ENCODE measurements around the gene SLC22A23.

Gene SLC22A23

DNA sequence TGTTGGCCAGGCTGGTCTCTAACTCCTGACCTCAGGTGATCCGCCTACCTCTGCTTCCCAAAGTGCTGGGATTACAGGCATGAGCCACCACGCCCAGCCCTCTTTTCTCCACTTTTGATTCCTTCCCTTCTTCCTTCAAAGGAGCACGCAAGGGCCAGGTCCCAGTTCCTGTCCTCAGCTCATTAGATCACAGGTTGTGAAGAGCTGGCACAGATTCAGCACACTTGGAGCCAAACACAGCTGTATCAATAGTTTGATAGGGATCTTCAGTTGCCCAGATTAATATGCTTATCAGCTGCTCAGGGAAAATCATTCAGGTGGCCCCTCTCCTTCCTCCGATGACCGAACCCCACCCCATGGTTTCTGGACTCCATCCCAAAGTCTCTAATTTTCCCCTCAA is 14.4 kb upstream of the SLC22A23 start:
- DNase-seq (ENCODE audit: low read depth, low spot score) = no peak

DNA sequence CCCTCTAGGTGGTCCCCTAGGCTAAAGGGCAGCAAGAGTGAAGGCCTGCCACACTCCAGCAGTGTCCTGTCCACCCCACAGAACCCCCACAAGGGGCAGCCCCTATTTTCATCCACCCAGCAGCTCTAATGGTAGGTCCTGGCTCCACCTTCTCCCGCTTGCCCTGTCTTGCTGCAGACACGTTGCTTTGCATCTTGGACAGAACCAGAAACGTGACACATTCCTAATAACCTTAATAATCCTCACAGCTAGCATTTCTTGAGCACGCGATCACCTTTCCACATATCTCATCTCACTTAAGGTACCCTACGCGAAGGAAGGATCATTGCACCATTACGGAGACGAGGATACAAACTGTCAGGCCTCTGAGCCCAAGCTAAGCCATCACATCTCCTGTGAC is 11.7 kb upstream of the SLC22A23 start:
- DNase-seq (ENCODE audit: low read depth, low spot score) = no peak

DNA sequence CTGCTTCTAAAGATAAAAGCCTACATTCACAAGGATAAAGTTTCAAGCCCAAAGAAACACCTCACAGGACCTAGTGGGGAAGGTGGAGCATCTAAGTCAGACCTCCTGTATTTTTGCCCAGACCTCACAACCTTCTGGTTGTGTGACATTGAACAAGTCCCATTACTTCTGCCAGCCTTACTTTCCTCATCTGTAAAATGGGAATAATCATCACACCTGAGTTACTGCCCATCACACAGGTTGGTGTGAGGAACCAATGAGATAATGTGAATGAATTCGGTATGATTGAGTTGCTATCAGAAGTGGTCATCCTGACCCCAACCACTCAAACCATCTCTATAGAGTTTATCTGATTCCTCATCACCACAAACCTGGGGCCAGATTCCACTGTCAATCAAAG is 11.1 kb upstream of the SLC22A23 start:
- no peak for DNase-seq (ENCODE audit: low read depth, low spot score)

DNA sequence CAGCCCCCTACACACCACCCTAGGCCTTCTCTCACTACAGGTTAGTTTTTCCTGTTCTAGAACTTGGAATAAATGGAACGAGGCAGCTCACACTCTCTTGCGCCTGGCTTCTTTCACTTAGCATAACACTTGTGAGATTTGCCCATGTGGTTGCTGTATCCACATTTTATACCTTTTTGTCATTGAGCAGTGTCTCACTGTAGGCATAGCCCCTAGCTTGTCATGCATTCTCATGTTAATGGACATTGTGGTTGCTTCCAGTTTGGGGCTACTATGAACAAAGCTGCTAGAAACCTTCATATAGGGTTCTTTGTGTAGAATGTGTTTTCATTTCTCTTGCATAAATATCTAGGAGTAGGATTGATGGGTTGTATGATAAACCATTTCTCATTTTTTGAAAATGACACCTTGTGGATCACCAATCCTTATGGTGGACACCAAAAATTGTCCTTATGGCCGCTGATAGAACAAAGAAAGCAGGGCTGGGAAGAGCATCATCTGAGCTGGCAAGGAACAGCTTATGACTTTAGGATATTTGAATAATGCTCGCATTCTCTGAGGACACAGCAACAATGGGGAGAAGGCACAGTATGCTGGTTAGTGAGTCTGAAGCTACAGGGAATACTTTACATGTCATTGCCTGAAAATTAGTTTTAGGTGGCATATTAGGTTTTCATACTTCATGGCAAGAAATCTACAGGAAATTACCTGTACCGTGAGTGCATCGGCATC is 9.8 kb upstream of the SLC22A23 start:
- DNase-seq (ENCODE audit: low read depth, low spot score) = no peak

DNA sequence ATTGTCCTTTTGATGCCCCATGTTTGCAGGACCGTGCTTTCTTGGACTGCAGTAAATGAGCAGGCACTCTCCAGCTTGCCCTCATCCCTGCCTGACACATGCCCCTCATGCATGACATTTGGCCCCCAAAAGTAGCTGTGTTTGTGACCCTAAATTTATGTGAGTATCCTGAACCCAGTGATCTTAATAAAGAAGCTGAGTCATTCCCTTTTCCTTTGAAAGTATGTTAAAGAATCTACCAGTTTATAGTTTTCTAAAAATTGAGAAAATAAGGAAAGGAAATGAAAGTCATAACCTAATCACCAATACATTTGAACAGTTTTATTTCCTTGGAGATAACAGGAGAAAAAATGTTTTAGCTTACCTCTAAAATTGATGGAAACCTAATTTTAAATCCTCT is 3.4 kb upstream of the SLC22A23 start:
- DNase-seq (ENCODE audit: low read depth, low spot score) = no peak

DNA sequence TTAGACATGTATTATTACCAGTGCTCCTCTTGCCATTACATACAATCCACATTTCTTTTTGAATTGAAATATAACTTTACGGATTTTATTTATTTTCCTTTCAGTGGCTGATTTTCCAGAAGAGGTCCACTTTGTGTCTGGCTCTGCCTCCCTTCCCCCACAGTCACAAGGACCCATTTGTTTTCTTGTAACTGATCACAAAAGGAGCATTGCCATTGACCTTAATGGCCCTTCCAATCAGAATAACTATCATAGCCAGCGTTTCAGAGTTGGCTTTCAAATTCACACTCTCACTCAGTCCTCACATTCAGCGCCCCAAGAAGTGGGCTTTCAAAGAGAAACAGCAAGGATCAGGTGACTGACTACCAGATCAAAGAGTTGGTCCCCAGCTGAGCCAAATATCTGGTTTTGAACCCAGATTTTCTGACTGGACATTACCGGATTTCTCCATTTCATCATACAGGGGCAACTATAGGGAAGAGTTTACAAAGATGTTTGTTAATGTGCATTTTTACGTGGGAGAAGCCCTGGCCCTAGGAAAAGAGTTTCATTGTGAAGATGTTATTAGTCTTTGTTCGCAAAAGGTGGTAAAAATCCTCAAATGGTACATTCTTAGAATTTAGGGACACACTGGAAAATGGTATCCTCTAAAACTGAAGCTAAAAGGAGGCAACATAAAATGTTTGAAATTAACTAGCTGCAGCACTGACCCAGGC is 2.0 kb upstream of the SLC22A23 start:
- no peak for DNase-seq (ENCODE audit: low read depth, low spot score)

DNA sequence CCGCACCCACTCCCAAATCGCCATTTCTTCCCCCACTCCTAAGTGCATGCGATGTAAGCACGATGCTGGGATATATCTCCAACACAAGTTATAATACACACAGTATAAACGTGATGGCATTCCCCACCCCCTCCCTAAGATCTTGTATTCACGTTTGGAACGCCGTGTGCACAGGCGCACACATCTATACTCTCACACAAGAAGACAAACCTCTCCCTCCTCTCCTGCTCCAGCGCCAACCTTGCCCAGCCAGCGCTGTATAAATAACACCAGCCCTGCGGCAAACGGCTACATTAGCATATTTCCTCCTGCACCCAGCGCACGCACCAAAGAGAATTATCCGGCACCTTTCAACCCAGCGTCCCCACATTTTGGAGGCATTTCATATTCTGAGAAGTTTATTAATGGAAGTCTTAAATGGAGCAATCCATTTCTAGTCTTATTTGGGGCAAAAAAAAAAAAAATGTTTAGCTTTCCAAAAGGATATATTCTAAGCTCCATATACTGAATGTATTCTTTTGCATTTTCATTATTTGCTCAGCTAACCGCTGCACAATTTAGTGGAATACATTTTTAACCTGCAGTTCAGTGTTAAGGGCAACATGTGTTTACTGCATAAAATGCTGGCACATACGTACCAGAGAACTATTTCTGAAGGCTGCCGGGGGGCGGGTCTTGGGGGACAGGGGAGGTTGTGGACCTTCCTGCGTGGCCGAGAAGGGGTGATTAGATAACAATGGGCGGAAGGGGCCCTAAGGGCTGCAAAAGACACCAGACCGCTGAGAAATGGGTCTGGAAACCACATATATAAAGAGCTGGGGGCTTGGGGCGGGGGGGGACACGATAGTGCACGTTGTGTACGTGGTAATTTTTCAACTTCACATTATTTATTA is 1.1 kb upstream of the SLC22A23 start:
- DNase-seq (ENCODE audit: low read depth, low spot score) = no peak

DNA sequence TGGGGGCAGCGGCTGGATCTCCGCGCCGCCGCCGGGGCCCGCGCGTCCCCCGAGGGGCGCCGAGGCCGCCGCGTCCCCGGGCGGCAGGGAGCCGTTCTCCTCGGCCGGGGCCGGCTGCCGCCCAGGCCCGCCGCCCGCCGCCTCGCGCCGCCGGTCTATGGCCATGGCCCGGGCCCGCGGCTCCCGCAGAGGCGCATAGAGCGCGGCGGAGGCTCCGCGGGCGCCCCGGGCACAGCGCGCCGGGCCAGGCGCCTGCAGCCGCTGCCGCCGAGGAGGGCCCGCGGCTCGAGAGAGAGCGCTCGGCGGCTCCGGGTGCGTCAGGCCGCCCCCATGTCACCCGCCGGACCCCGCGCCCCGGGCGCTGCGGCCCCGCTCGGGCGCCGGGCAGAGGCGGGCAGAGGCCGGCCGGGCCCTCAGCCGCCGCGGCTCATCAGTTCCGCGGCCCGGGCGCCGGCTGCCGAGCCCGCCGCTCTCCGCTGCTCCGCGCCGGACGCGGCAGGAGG is 404 bp downstream of the SLC22A23 start:
- DNase-seq (ENCODE audit: low read depth, low spot score) = no peak

DNA sequence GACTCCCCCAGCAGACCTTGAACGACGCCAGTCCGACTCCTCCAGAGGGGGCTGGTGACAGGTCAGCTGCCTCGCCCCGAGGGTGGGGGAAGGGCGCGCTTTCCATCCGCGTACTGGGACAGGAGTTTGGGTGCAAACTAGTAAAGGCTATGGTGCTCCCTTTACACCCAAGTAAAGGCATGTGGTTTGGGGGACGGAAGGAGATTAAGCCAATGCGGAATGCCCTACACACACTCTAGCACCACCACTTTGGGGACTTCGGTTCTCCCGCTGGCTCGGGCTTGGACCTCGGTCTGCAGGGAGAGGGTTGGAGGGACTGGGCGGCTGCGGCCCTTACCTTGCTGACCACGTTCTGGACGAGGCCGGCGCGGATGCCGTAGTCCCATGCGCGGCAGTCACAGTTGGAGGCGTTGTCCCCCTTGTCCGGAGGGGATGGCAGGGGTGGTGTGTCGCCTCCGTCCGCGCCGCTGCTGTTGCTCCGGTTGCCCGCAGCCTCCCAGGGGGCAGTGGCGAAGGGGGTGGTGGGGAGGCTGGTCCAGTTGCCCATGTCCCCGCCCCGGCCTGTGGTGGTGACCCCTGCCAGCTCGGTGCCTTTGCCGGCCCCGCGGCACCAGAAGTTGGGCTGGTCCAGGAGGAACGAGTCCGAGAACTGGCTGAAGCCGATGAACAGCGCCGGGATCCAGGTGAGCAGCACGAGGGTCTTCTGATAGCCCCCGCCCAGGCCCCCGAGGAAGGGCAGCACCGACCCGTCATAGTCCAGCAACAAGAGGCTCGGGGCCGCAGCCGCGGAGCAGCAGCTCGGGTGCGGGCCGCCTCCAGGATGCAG is 1.1 kb downstream of the SLC22A23 start:
- no peak for DNase-seq (ENCODE audit: low read depth, low spot score)

DNA sequence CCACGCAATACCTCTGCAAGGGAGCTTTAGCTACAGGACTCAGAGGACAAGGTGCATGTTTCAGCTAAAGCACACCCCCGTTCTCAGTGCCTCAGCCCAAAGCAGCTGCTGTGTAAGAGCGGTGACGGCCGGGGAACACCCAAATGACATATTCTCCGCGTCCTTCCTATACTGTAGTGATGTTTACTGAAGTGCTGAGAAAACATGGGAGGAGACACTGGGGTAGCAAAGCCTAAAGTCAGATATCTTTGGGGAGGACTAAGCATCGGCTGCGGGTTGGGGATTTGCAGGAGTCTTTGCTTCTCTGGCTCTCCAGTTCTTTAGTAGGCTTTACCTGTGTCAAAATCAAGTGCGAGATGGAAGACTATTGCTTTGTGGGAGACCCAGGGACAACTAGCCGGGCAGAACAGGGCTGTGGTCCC is 1.7 kb downstream of the SLC22A23 start:
- DNase-seq (ENCODE audit: low read depth, low spot score) = no peak

DNA sequence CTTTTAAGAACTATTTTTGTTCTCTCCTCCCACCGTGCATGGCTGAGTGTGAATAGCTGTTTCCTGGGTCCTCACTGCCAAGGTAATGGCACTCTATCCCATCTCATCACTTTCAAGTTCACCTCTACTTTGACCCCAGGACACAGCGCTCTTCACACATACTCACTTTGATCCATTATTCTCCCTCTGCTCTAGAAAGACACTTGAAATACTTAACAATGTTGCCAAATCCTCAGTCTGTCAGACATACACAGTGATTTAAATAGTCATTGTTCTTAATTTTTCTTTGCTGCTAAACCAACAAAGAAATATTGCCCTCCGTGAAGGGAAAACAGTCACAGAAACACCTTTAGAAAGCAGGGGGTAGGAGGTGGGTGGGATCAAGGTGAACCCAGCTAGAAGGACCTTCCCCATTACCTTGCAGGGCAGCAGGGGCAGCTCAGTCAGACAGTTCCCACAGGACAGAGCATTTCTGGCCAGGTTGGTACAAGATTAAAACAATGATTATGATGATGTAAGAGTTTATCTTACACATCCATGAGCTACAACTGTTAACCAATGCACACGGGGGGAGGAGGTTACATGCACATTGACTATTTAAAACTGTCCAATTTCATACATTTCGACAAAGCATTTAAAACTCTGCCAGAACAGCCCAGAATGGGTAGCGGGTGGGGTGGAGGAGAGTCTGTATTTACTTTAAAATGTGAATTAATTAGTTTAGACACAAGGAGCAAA is 2.4 kb downstream of the SLC22A23 start:
- no peak for DNase-seq (ENCODE audit: low read depth, low spot score)

DNA sequence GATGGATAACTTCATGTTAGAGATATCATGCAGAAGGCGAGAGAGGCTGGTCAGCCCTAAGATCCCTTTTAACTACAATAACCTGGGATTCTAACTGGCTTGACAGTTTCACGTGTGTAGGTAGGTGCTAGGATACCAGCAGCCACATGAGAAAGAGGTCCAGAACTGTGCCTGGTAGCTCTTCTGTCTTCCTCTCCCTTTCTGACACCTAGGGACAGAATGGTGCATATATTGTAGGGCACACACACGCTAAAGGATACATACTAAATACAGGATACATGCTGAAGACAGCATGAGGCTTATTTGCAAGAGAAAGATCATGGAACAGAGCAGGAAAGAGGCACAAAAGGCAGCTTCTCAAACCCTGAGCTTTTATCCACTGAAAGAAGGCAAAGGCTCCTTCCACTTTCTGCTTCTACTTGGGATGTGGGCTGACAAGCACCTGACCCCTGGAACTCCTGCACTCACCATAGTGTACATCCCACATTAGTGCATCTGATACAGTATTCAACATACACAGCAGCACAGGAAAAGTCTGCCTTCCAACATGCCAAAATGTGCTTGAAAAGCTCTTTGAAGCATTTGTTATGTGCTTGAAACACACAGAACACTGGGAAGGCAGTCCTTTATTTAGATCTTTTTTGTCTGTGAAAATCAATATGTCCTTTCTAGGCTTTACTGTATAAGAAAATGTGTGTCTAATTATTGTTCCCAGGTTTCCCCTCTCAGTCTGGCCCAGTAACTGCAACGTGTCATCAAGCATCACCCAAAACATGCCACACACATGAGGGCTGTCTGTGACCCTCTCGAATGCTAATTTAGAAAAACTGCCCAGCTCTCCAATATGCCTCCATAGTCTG is 3.2 kb downstream of the SLC22A23 start:
- DNase-seq (ENCODE audit: low read depth, low spot score) = no peak

DNA sequence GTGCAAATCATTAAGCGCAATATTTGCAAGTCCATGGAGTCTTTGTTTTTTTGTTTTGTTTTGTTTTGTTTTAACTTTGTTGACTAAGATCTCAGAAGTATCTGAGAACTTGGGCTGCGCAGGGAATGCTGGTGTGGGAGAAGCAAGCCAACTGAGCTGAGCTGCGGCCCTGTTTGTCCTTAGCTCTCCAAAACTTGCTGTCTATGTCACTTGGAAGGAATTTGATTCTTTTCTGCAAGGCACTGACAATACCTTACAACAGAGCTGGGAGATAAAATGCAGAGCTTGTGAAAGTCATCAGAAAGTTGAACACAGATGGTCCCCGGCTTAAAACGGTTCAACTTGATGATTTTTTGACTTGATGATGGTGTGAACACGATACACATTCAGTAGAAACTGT is 5.4 kb downstream of the SLC22A23 start:
- DNase-seq (ENCODE audit: low read depth, low spot score) = no peak

DNA sequence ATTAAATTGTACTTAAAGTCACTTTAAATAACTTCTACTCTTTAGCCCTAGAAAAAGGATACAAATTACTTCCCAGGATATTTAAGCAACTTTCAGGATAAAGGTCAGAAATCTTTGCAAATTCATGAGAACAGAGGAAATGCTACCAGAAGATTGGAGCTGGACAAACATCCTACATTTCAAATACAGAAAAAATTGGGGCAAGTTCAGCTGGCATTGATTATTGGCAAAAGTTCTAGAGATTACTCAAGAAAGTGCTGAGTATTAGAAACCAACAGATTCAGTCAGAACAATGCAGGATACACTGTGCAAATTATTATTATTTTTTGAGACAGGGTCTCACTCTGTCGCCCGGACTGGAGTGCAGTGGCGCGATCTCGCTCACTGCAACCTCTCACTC is 6.0 kb downstream of the SLC22A23 start:
- no peak for DNase-seq (ENCODE audit: low read depth, low spot score)

DNA sequence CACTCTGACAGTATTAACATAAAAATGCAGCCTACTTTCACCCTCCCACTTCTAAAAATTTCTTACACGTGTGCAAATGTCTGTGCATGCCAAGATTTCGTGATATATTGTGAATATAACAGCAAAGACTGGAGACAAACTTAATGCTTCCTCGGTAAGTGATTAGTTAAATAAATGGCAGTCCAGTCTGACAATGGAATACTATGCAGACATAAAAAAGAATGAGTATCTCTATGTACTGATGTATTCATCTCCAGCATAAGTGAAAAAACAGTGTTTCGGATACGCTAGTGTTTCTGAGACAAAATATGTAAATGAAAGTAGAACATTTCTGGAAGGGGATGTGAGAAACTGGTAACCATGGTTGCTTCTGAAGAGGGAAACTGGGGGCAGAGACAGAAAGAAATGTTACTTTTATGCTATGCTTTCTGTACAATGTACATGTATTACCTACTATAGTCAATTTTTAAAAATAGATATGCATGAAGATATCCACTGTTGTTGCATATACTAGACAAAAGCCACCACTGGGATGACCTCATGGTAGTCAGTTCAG is 7.0 kb downstream of the SLC22A23 start:
- no peak for DNase-seq (ENCODE audit: low read depth, low spot score)

DNA sequence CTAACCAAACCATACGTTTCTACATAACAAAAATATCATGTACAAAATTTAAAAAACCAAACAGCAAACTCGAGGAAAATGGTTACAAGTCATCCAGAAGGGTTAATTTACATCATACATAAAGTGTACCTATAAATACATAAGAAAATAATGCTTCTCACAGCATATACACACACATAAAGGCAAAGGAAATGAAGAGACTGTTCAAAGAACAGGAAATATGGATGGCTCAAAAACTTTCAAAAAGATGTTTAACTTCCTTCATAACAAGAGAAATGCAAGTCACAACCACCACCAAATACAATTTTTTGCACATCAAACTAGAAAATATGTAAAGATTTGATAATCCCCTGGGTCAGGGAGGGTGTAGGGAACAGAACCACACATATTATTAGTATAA is 7.5 kb downstream of the SLC22A23 start:
- no peak for DNase-seq (ENCODE audit: low read depth, low spot score)

DNA sequence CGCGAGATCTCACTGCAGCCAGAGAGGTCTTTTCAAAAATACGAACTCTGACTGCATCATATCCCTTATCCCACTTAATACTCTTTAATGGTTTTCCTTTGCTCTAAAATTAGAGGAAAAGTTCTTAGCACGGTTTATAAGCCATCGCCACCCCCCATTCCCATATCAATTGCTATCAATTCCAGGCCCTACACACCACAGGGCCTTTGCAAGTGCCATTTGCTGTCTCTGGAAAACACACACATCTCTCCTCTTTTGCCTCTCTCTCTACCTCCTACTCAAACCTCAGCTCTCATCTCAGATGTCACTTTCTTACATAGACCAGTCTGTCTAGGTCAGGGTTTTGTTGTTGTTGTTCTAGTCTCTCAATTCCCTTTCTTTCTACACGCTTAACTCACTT is 9.8 kb downstream of the SLC22A23 start:
- DNase-seq (ENCODE audit: low read depth, low spot score) = no peak

DNA sequence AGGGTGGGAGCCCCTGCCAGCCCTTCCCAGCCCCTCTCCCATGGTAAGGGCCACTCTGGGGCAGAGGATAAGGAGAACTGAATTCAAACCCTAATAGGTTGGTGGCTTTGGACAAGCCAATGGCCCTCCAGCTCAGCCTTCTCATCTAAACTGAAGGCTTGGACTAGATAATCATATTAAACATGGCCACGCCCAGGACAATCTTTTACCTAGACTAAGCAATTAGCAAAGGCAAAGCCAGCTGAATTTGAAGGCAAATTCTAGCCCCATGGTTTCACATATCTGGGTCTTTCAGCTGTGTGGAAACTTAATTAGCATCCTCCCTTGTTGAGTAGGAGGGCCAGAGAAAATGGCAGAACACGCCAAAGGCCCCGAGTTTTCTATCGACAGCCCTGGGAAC is 10.7 kb downstream of the SLC22A23 start:
- DNase-seq (ENCODE audit: low read depth, low spot score) = no peak

Measured in brain pericyte (primary cell).